GM15510 (cell line): ENCODE results near the gene STARD3.

ENCODE experiments used
- POLR2A ChIP-seq: IDR thresholded peaks from 3 replicates; pipeline ENCODE4 v1.6.1; 2011; ENCODE audit warnings: borderline replicate concordance; ENCODE audit not compliant: insufficient read length; ENCODE audit errors: extremely low read depth

The STARD3 gene

GRCh38 chr17:39675390-39676082 lies 38.6 kb downstream of the STARD3 start:
- TF ChIP-seq POLR2A, result no peak

GRCh38 chr17:39676198-39676819 lies 39.4 kb downstream of the STARD3 start:
- no peak for TF ChIP-seq POLR2A

- no peak for TF ChIP-seq POLR2A
These were observed 40.1 kb downstream of the STARD3 start for GRCh38 chr17:39677072-39677471.

GRCh38 chr17:39677542-39678339 lies 40.8 kb downstream of the STARD3 start:
- TF ChIP-seq POLR2A, result no peak

- TF ChIP-seq POLR2A, result no peak
These were observed 41.6 kb downstream of the STARD3 start for GRCh38 chr17:39678340-39679116.

GRCh38 chr17:39679521-39680192 lies 42.7 kb downstream of the STARD3 start:
- no peak for TF ChIP-seq POLR2A

- TF ChIP-seq POLR2A, result no peak
These were observed 46.5 kb downstream of the STARD3 start for GRCh38 chr17:39683295-39683939.

- TF ChIP-seq POLR2A, result no peak
These were observed 47.6 kb downstream of the STARD3 start for GRCh38 chr17:39684369-39685192.

- TF ChIP-seq POLR2A, result no peak
These were observed 50.2 kb downstream of the STARD3 start for GRCh38 chr17:39687101-39687545.

- TF ChIP-seq POLR2A, result peak; percentile 73
These were observed 50.9 kb downstream of the STARD3 start, which contains the start of gene PGAP3 for GRCh38 chr17:39687546-39688474. TSS of gene PGAP3 (minus strand) at chr17:39688057. CDS start at chr17:39688014, 43 bp downstream.

- no peak for TF ChIP-seq POLR2A
These were observed 51.5 kb downstream of the STARD3 start for GRCh38 chr17:39688475-39688835.

GRCh38 chr17:39688945-39689344 lies 52.0 kb downstream of the STARD3 start:
- no peak for TF ChIP-seq POLR2A

- no peak for TF ChIP-seq POLR2A
These were observed 57.6 kb downstream of the STARD3 start for GRCh38 chr17:39694593-39694992.

- TF ChIP-seq POLR2A, result no peak
These were observed 58.1 kb downstream of the STARD3 start for GRCh38 chr17:39695089-39695474.
